ENCODE data around the gene PDGFRA. TPM values are rescaled to one million over a fixed set of nuclear protein-coding genes. Genes with fewer than 3 reads are reported as not detected.
"Not testable (repeated sequence)": the region's sequence is repeated elsewhere in the genome, so short reads cannot be mapped to it uniquely, and the experiment has no call there.

PDGFRA gene
- total RNA-seq, 2 experiments from 2014 or later = not detected

- Mint-ChIP-seq H3K9me3 (no peaks in the 10 kb centered on the region), H3K4me3 (no peak overlapping the region), H3K27me3 (peaks cover 4% of the 10 kb centered on the region), H3K36me3 (ENCODE audit: low read depth) (no peaks in the 10 kb centered on the region), H3K27ac (no peak overlapping the region), H3K4me1 (ENCODE audit: low read depth) (no peaks in the 10 kb centered on the region)
- ChIA-PET CTCF (no interaction called here), POLR2A (no interaction called here)
- Histone ChIP-seq H3K4me3 (ENCODE audit: low read length) (no peak overlapping the region), H3K4me1 (ENCODE audit: insufficient read depth, low read length) (no peaks in the 10 kb centered on the region), H3K36me3 (ENCODE audit: insufficient read depth, low read length) (no peaks in the 10 kb centered on the region), H3K27me3 (ENCODE audit: control insufficient read depth in 1 of 2, insufficient read depth in 2 of 2, low read length in 2 of 2) (no peaks in the 10 kb centered on the region), H3K27ac (ENCODE audit: low read depth in 1 of 2, low read length in 2 of 2) (no peak overlapping the region), H3K9me3 (ENCODE audit: control insufficient read depth in 1 of 2, insufficient read depth in 1 of 2, low read length in 2 of 2) (peaks cover 0 to 5% of the 10 kb centered on the region in 2 experiments)
- no peak for TF ChIP-seq CTCF (IDR thresholded peaks at IDR 0.05)
- no peak for ATAC-seq (ENCODE audit: poor library complexity)
- no peak for DNase-seq
- intact Hi-C loops (cut with DNase I, micrococcal nuclease) = no loop called here
These were observed 101.8 kb downstream of the PDGFRA start for GRCh38 chr4:54330896-54331295.

- no peak overlapping the region for H3K4me3 Mint-ChIP-seq
- intact Hi-C loops (cut with DNase I, micrococcal nuclease) = no loop called here
- peaks cover 7% of the 10 kb centered on the region for H3K27me3 Mint-ChIP-seq
- Histone ChIP-seq H3K4me1 (ENCODE audit: insufficient read depth, low read length) (no peaks in the 10 kb centered on the region), H3K9me3 (ENCODE audit: control insufficient read depth in 1 of 2, insufficient read depth in 1 of 2, low read length in 2 of 2) (no peaks in the 10 kb centered on the region), H3K4me3 (ENCODE audit: low read length) (no peak overlapping the region), H3K27me3 (ENCODE audit: control insufficient read depth in 1 of 2, insufficient read depth in 2 of 2, low read length in 2 of 2) (peaks cover 0 to 1% of the 10 kb centered on the region in 2 experiments), H3K27ac (ENCODE audit: low read depth in 1 of 2, low read length in 2 of 2) (no peak overlapping the region), H3K36me3 (ENCODE audit: insufficient read depth, low read length) (no peaks in the 10 kb centered on the region)
- ATAC-seq (ENCODE audit: poor library complexity) (no peak), DNase-seq (no peak)
- ChIA-PET POLR2A (no interaction called here), CTCF (no interaction called here)
- no peak overlapping the region for H3K27ac Mint-ChIP-seq
- H3K4me1 Mint-ChIP-seq (ENCODE audit: low read depth) = no peaks in the 10 kb centered on the region
- TF ChIP-seq CTCF (IDR thresholded peaks at IDR 0.05) = no peak
- no peaks in the 10 kb centered on the region for H3K36me3 Mint-ChIP-seq (ENCODE audit: low read depth)
- H3K9me3 Mint-ChIP-seq = no peaks in the 10 kb centered on the region
These were observed 103.4 kb downstream of the PDGFRA start for GRCh38 chr4:54332542-54332941.

- no peaks in the 10 kb centered on the region for H3K36me3 Mint-ChIP-seq (ENCODE audit: low read depth)
- DNase-seq = no peak
- Histone ChIP-seq H3K27me3 (ENCODE audit: control insufficient read depth in 1 of 2, insufficient read depth in 2 of 2, low read length in 2 of 2) (peaks cover 0 to 4% of the 10 kb centered on the region in 2 experiments), H3K9me3 (ENCODE audit: control insufficient read depth in 1 of 2, insufficient read depth in 1 of 2, low read length in 2 of 2) (no peaks in the 10 kb centered on the region), H3K36me3 (ENCODE audit: insufficient read depth, low read length) (no peaks in the 10 kb centered on the region), H3K4me3 (ENCODE audit: low read length) (no peak overlapping the region), H3K4me1 (ENCODE audit: insufficient read depth, low read length) (no peaks in the 10 kb centered on the region), H3K27ac (ENCODE audit: low read depth in 1 of 2, low read length in 2 of 2) (no peak overlapping the region)
- H3K27ac Mint-ChIP-seq = no peak overlapping the region
- H3K4me1 Mint-ChIP-seq (ENCODE audit: low read depth) = no peaks in the 10 kb centered on the region
- H3K4me3 Mint-ChIP-seq = no peak overlapping the region
- intact Hi-C loops (cut with DNase I, micrococcal nuclease) = no loop called here
- ATAC-seq (ENCODE audit: poor library complexity) = no peak
- H3K27me3 Mint-ChIP-seq = peaks cover 15% of the 10 kb centered on the region
- no peaks in the 10 kb centered on the region for H3K9me3 Mint-ChIP-seq
- POLR2A ChIA-PET = no interaction called here
- CTCF ChIA-PET = no interaction called here
- no peak for TF ChIP-seq CTCF (IDR thresholded peaks at IDR 0.05)
These were observed 104.6 kb downstream of the PDGFRA start for GRCh38 chr4:54333657-54334056.

- H3K9me3 ChIP-seq (ENCODE audit: control insufficient read depth in 1 of 2, insufficient read depth in 1 of 2, low read length in 2 of 2); H3K4me3 Mint-ChIP-seq; H3K27ac ChIP-seq (ENCODE audit: low read depth in 1 of 2, low read length in 2 of 2); intact Hi-C loops (cut with DNase I, micrococcal nuclease); H3K4me3 ChIP-seq (ENCODE audit: low read length); H3K27me3 ChIP-seq (ENCODE audit: control insufficient read depth in 1 of 2, insufficient read depth in 2 of 2, low read length in 2 of 2); H3K27ac Mint-ChIP-seq; H3K36me3 ChIP-seq (ENCODE audit: insufficient read depth, low read length); H3K4me1 ChIP-seq (ENCODE audit: insufficient read depth, low read length); ATAC-seq (ENCODE audit: poor library complexity); H3K9me3 Mint-ChIP-seq; CTCF ChIA-PET; H3K4me1 Mint-ChIP-seq (ENCODE audit: low read depth); DNase-seq; POLR2A ChIA-PET; H3K36me3 Mint-ChIP-seq (ENCODE audit: low read depth): not testable (repeated sequence)
- peaks cover 15% of the 10 kb centered on the region for H3K27me3 Mint-ChIP-seq
These were observed 105.7 kb downstream of the PDGFRA start for GRCh38 chr4:54334769-54335168.

All from CD4-positive, alpha-beta T cell (primary cell).